GM15510 (cell line): ENCODE measurements around the gene MGRN1.

ENCODE experiments used
- POLR2A ChIP-seq: IDR thresholded peaks from 3 replicates; pipeline ENCODE4 v1.6.1; 2011; ENCODE audit warnings: borderline replicate concordance; ENCODE audit not compliant: insufficient read length; ENCODE audit errors: extremely low read depth

Gene MGRN1

GRCh38 chr16:4613636-4614570 lies 10.7 kb upstream of the MGRN1 start:
- peak; percentile 33 for TF ChIP-seq POLR2A

GRCh38 chr16:4614571-4615383 lies 9.8 kb upstream of the MGRN1 start, which contains the start of gene UBALD1:
TSS of gene UBALD1 (minus strand) at chr16:4614888. CDS start at chr16:4614797, 91 bp downstream.
- TF ChIP-seq POLR2A = peak; percentile 76

- TF ChIP-seq POLR2A = no peak
Observed at GRCh38 chr16:4615384-4616046, 9.1 kb upstream of the MGRN1 start.

- peak; percentile 55 for TF ChIP-seq POLR2A
Observed at GRCh38 chr16:4616047-4616811, 8.4 kb upstream of the MGRN1 start.

GRCh38 chr16:4617880-4618279 lies 6.7 kb upstream of the MGRN1 start:
- TF ChIP-seq POLR2A = no peak

- no peak for TF ChIP-seq POLR2A
Observed at GRCh38 chr16:4618645-4619418, 5.8 kb upstream of the MGRN1 start.

GRCh38 chr16:4623593-4623992 lies 1.0 kb upstream of the MGRN1 start:
- TF ChIP-seq POLR2A = no peak

GRCh38 chr16:4624827-4625559 lies 367 bp downstream of the MGRN1 start:
- peak; percentile 91 for TF ChIP-seq POLR2A

- TF ChIP-seq POLR2A = no peak
Observed at GRCh38 chr16:4625560-4626159, 1.0 kb downstream of the MGRN1 start.

- no peak for TF ChIP-seq POLR2A
Observed at GRCh38 chr16:4626396-4626795, 1.8 kb downstream of the MGRN1 start.

GRCh38 chr16:4628283-4628682 lies 3.7 kb downstream of the MGRN1 start:
- no peak for TF ChIP-seq POLR2A

- TF ChIP-seq POLR2A = no peak
Observed at GRCh38 chr16:4631444-4631843, 6.8 kb downstream of the MGRN1 start.
